Activated CD4-positive, alpha-beta T cell treated with anti-CD3 and anti-CD28 coated beads for 24 hours (primary cell): ENCODE data around the gene YIPF7.

Experiments
- DNase-seq, 2 donors: peaks; one replicate each; pipeline ENCODE4 v3.0.0-alpha.2; 2020; ENCODE audit warnings: low read depth in 2 of 2

The YIPF7 gene

DNA sequence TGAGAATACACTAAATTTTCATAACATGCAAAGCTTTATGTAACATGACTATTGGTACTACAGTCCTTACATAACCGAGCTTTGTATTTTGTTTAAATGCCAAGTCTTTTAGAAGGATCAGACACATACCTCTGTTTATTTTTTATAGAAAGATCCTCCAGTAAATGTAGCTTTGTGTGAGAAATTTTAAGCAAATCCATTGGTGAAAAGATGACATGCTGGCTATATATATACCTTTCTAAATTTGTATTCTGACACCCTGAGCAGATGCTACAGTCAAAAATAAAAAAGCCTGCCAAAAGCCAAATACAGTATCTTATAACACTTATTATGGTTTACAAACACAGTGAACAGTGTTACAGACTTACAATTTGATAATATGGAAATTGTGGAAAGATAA lies at the start of gene YIPF7:
TSS of gene YIPF7 (minus strand) at position 201 of the 400 bp plus-strand sequence. CDS start 1,525 bp downstream, outside the sequence.
- DNase-seq: no peak

DNA sequence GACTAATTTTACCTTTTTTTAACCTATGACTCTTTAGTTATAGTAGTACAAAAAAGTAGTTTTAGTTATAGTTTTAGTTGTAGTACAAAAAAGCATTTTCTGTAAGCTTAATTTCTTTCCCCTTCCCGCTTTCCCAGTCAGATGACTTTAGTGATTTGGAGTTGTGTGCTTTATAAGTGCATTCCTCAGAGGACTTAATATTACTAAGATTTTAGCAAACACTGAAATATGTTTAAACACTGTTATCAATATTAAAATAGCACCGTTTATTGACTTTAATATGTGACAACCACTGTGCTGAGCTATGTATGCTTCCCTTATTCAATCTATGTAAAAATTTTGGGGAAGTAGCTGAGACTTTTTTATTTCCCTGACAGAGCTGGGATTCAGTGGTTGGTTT lies 49.6 kb upstream of the YIPF7 start:
- no peak for DNase-seq

- no peak for DNase-seq
Measured at GRCh38 chr4:44700427-44700826, 49.0 kb upstream of the YIPF7 start.

DNA sequence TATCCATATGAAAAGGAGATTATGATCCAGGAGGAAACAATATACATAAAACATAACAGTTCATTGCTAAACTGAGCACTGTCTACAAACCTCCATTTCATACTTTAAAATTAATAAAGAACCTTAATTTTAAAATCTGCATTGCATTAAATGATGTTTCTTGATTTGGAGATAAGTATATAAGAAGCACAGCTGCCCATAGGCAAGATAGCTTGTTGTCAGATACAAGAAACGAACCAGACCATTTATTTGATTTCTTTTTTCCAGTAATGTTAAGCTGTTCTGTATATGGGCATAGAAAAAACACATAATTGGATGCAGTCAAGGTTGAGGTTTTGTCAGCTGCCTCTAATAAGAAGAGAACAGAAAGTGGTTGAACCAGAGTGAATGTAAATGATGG lies 33.2 kb upstream of the YIPF7 start:
- DNase-seq: no peak

- DNase-seq: no peak
Measured at GRCh38 chr4:44679060-44679459, 27.6 kb upstream of the YIPF7 start.

DNA sequence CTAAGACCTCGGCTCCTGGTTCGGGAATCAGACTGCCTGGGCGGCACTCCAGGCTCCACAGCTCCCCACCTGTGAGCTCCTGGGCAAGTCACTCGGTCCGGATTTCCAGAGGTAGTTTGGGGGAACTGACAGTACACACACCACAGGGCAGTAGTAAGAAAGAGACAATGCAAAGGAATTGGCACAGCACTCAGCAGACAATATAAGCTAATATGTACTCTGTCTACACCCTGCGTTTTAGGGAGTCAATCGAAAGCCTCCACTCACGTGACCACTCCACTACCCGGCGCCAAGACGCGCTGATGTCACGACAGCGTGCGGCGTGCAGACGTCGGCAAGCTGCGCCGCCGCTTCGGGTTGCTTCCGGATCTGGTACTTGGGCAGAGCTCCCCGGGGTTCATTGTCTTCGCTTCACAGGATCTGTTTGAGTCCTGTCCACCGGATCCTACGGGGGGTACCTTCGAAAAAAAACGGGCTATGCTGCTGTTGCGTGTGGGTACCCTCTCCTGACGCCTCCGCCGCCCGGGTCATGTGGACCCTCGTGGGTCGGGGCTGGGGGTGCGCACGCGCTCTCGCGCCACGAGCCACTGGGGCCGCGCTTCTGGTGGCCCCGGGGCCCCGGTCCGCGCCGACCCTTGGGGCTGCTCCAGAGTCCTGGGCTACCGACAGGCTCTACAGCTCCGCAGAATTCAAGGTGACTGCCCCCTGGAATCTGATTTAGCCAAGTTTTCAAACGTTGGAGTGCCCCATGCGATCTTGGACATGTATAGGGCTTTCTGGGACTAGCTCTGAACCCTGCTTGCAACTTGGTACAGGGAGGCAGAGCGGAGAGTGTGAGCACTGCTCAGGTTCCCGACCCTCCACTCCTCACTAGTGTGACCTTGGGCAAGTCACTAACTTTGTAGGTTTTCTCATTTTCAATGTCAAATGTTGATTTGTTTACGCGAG lies 26.9 kb upstream of the YIPF7 start, which contains the start of gene GUF1:
TSS of gene GUF1 (plus strand) at position 327 of the 948 bp plus-strand sequence. CDS start at position 530, 203 bp downstream.
- peak; percentile 75 to 76 for DNase-seq

- DNase-seq: no peak
Measured at GRCh38 chr4:44675366-44675765, 23.9 kb upstream of the YIPF7 start.

GRCh38 chr4:44674471-44674870 lies 23.0 kb upstream of the YIPF7 start:
- no peak for DNase-seq

DNA sequence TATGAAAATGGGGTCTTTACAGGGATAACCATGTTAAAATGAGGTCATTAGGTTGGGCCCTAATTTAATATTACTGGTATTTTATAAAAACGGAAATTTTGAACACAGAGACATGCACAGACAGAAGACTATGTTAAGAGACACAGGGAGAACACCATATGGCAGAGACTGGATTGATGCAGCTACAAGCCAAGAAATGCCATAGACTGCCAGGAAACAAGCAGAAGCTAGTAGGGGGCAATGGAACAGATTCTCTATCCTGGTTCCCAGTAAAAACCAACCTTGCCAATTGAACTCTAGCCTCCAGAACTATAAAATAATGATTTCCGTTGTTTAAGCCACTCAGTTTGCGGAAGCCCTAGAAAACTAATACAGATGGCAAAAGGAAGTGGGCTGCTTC lies 20.2 kb upstream of the YIPF7 start:
- DNase-seq: no peak

GRCh38 chr4:44670506-44671199 lies 19.2 kb upstream of the YIPF7 start:
- no peak for DNase-seq

GRCh38 chr4:44668526-44668925 lies 17.1 kb upstream of the YIPF7 start:
- DNase-seq: no peak

DNA sequence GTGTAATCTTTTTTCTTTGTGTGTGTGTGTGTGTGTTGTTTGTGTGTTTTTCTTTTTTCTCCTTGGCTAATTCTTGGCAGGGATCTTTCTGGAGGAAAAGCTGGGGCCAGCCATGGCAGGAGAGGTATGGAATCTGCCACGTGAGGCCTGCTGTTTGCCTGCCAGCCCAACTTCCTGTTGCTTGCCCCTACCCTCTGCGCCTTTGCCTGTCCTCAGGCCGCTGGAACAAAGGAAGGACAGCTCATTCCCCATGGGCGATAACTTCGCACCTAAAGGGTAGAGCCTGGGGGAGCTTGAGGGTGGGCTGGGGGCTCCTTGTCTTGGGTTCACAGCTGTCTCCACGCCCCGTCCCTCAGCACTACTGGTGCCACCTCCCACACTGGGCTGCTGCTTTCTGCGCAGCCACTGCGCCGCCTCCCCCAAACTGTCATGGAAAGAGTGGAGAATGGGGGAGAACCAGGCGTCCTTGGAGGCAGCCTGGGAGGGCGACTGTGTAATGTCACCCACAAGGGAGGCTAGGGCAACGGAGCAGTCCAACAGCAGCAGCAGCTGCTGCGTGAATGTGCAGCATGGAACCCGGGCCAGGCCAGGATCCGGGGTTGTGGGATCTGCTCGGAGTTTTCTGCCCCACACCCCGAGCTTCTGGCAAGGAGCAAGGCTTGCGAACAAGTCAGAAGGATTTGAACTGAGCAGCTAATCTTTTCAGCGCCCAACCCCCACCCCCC lies 12.3 kb upstream of the YIPF7 start:
- DNase-seq: no peak

GRCh38 chr4:44662623-44663005 lies 11.2 kb upstream of the YIPF7 start:
- no peak for DNase-seq

- DNase-seq: no peak
Measured at GRCh38 chr4:44661940-44662622, 10.7 kb upstream of the YIPF7 start.

GRCh38 chr4:44660396-44660795 lies 9.0 kb upstream of the YIPF7 start:
- no peak for DNase-seq

DNA sequence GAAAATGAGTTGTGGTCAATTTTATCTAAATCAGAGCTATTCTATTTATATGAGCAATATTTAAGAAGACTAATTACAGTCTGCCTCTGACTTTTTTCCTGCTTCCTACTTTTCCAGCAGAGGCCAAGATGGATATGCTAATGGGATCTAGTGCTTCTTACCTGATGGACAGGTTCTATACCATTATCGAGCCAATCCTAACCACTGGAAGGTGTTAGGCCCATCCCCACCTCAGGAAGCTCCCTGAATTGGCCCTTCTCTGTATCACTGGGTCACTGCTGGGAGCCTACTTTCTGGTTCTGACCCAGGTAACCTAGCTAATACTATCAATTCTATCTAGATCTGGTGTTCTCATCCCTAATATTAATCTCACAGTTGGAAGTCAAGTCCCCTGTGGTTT lies 577 bp upstream of the YIPF7 start:
- no peak for DNase-seq

DNA sequence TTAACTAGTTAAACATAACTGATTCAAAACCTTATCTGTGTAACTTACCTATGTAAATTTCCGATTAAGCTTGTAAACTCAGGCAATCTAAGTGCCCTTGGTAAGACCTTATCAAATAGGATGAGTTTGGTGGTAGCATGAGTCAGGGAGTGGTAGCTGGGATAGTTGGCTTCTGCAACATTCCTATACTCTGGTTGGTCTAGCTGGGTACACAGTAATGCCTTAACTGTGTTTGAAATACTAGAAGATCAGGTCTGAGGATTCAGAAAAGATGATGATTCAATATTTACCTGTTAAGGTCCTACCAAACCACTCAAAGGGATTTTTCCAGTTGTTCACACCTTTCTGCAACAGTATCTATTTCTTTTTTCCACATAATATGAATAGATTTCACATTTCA lies 5.3 kb downstream of the YIPF7 start:
- no peak for DNase-seq

- DNase-seq: no peak
Measured at GRCh38 chr4:44638091-44638490, 13.3 kb downstream of the YIPF7 start.

GRCh38 chr4:44632733-44633132 lies 18.7 kb downstream of the YIPF7 start:
- DNase-seq: no peak

GRCh38 chr4:44632089-44632488 lies 19.3 kb downstream of the YIPF7 start:
- no peak for DNase-seq

DNA sequence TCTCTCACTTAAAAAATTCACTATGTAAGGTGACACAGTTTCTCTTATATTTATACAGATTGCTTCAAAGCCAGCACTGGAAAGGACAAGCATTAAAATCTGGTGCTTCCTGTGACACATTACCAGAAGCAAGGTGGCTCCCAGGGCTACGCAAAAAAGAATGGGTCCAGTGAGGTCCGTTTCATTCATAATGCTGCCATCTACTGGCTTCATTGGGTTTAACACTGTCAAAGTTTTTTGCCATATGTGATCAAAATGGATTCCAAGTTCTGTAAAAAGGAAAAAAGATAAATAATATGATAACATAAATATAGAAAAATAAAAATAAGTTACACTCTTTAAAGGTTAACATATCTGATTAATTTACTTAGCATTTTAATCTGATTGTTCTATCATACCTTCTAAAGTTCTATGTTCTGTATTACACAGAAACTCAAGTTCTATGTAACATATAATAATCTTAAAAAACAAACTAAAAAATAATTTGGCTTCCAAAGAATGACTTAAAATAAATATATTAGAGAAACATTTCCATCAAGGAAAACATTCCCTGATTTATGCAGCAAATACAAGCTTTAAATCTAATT lies 22.1 kb downstream of the YIPF7 start:
- DNase-seq: peak in 1 of 2 donors; percentile 22
